ENCODE measurements around the gene SH3RF3.

- TF ChIP-seq CTCF (IDR thresholded peaks at IDR 0.05 in 2 of 3, conservative IDR thresholded peaks at IDR 0.05 in 1 of 3; ENCODE audit: control insufficient read depth in 2 of 3, extremely low read depth in 1 of 3, insufficient read depth in 1 of 3, low read depth in 3 of 3, low read length in 3 of 3) (no peak), ASH2L (IDR thresholded peaks at IDR 0.05; ENCODE audit: borderline replicate concordance, low read depth) (no peak), HDAC2 (IDR thresholded peaks at IDR 0.05) (no peak), ATF2 (IDR thresholded peaks at IDR 0.05; ENCODE audit: low read length) (no peak), ZNF274 (IDR thresholded peaks at IDR 0.05; ENCODE audit: insufficient read depth, insufficient read length) (no peak), NR2F1 (conservative IDR thresholded peaks at IDR 0.05) (no peak), ZNF384 (IDR thresholded peaks at IDR 0.05; ENCODE audit: borderline replicate concordance, low read depth, low read length) (no peak), RAD21 (IDR thresholded peaks at IDR 0.05; ENCODE audit: insufficient read depth, low read depth, low read length) (no peak)
These were observed 310.4 kb downstream of the SH3RF3 start for GRCh38 chr2:109439390-109439786.

Measured in GM12878 (cell line).